ENCODE data around the gene CRIM1.
A peak's percentile ranks its signal among the peaks of the same experiment; 100 is the strongest.

The CRIM1 gene

GRCh38 chr2:36484454-36484853 is 128.9 kb downstream of the CRIM1 start:
- H3K4me3 ChIP-seq (ENCODE audit: control insufficient read depth, low read depth, low read length), result no peak overlapping the region
- no peak for DNase-seq (ENCODE audit: low read depth)
- no peak for TF ChIP-seq CTCF (IDR thresholded peaks at IDR 0.05; ENCODE audit: control insufficient read depth, insufficient read depth, low read depth, low read length, missing control alignments)

- peak; percentile 81 for DNase-seq (ENCODE audit: low read depth)
- TF ChIP-seq CTCF (IDR thresholded peaks at IDR 0.05; ENCODE audit: control insufficient read depth, insufficient read depth, low read depth, low read length, missing control alignments), result no peak
- H3K4me3 ChIP-seq (ENCODE audit: control insufficient read depth, low read depth, low read length), result no peak overlapping the region
Measured at GRCh38 chr2:36485521-36485920, 129.9 kb downstream of the CRIM1 start.

DNA sequence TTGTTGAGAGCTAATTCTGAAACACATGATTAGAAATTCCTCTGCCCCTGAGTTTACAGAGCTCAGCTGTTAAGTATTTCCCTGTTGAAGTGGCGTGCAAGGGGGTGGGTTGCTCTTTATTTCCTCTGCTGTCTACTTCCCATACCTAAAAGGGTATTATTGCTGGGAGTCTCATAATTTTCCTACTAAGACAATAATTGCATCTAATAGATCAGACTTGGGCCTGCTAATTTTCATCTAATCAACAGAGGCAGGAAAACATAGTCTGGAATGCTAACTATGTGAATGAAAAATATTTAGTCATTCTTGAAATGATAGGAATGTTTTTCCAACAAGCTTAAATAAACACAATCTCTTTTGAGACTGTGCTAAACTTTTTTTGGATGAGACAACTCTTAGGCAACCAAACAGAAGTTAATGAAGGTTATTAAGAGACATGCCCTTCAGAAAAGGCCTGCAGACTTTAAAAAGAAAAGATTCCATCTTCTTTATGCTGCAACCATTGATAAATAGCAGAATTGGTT is 131.0 kb downstream of the CRIM1 start:
- no peak overlapping the region for H3K4me3 ChIP-seq (ENCODE audit: control insufficient read depth, low read depth, low read length)
- DNase-seq (ENCODE audit: low read depth), result peak; percentile 52
- no peak for TF ChIP-seq CTCF (IDR thresholded peaks at IDR 0.05; ENCODE audit: control insufficient read depth, insufficient read depth, low read depth, low read length, missing control alignments)

DNA sequence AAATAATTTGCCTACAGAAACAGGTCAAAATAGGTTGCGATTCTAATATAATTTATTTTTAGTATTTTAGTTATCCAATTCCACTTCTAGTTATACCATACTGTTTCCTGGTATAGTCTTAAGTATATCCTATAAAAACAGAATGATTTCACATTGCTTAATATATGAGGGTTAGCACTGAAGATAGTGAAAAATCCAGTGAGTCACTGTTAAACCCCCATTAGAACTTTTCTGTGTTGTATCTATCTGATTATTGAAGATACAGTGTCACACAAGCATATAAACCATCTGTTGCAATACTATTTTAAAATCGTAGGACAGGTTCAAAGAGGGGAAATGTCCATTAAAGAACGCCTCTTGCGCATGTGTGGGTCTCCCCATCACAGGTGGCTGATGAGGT is 132.4 kb downstream of the CRIM1 start:
- no peak for TF ChIP-seq CTCF (IDR thresholded peaks at IDR 0.05; ENCODE audit: control insufficient read depth, insufficient read depth, low read depth, low read length, missing control alignments)
- DNase-seq (ENCODE audit: low read depth), result no peak
- no peak overlapping the region for H3K4me3 ChIP-seq (ENCODE audit: control insufficient read depth, low read depth, low read length)

GRCh38 chr2:36489281-36489680 is 133.7 kb downstream of the CRIM1 start:
- H3K4me3 ChIP-seq (ENCODE audit: control insufficient read depth, low read depth, low read length), result no peak overlapping the region
- no peak for TF ChIP-seq CTCF (IDR thresholded peaks at IDR 0.05; ENCODE audit: control insufficient read depth, insufficient read depth, low read depth, low read length, missing control alignments)
- DNase-seq (ENCODE audit: low read depth), result no peak

DNA sequence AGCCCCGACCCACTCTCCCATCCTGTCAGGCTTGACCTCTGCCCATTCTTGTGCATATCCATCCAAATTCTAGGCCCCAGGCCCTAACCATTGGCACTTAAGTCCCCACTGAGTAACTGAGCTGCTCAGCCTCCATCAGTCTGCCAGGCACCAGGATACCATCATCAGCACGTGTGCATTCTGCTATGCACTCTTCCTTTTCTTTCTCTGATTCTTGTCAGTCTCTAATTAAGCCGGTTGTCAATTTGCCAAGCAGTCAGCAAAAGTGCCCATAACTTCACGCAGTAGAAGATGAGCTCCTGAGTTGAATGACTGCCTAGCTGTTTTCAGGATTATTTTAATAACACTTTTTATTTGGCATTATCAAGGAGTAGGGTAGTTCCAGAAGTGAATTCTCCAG is 135.2 kb downstream of the CRIM1 start:
- no peak for TF ChIP-seq CTCF (IDR thresholded peaks at IDR 0.05; ENCODE audit: control insufficient read depth, insufficient read depth, low read depth, low read length, missing control alignments)

More for the DNA sequence above, 135.2 kb downstream of the CRIM1 start:
- DNase-seq (ENCODE audit: low read depth), result no peak
- no peak overlapping the region for H3K4me3 ChIP-seq (ENCODE audit: control insufficient read depth, low read depth, low read length)
